ENCODE data around the gene AHCYL2.

GRCh38 chr7:129431911-129432643 lies 207.2 kb downstream of the AHCYL2 start:
- TF ChIP-seq CTCF (IDR thresholded peaks at IDR 0.05 in 4 of 5, conservative IDR thresholded peaks at IDR 0.05 in 1 of 5) = no peak
- no peak for TF ChIP-seq POLR2A (IDR thresholded peaks at IDR 0.05)

Measured in gastrocnemius medialis (tissue), 4 donors.